K562 (cell line): ENCODE results near the gene AGRN. TPM values are rescaled to one million over a fixed set of nuclear protein-coding genes. Genes with fewer than 3 reads are reported as not detected.

Source experiments
- ATAC-seq: fragments of 200-7000 bp; cut with Tn5 transposase; 3 replicates; pipeline ENCODE4 v1.9.1; 2020; ENCODE audit warnings: moderate library complexity
- BruUV-seq: library from RNA; stranded (reverse); fragments of 400-500 nt; replicated peaks from 2 replicates; lab custom pipeline; 2021; lab: Mats Ljungman, UMichigan
- CTCF ChIA-PET: fragments of 300-600 bp; formaldehyde crosslinking; extraction: SDS; loops from one replicate; lab custom pipeline; 2021; ENCODE audit warnings: low intra/inter-chr PET ratio; lab: Yijun Ruan, JAX
- POLR2A ChIA-PET: fragments of 300-600, 350-650 bp; sonication (Branson Sonifier 250); formaldehyde crosslinking; extraction: SDS; loops from one replicate; lab custom pipeline; 2021; ENCODE audit warnings: antibody characterized with exemption, inconsistent platforms; lab: Yijun Ruan, JAX
- DNase-seq, 4 experiments: peaks; one replicate each; pipeline versions ENCODE4 v3.0.0 to v3.0.0-alpha.2; 2011 to 2018; ENCODE audit warnings: low spot score in 3 of 4, mixed read lengths in 3 of 4; ENCODE audit errors: extremely low read depth in 1 of 4
- FAIRE-seq: peaks from 2 replicates; lab custom pipeline; 2011; peaks lifted over from hg19 to GRCh38; lab: Jason Lieb, UNC
- H2AFZ ChIP-seq: 2 replicates; pipeline ENCODE4 v1.6.0; 2011; ENCODE audit warnings: low read depth, low read length, control low read depth, inconsistent platforms
- H3K27ac ChIP-seq: fragments of 200-600 bp; 3 replicates; pipeline ENCODE4 v1.8.0; 2011; ENCODE audit warnings: low read depth, mild to moderate bottlenecking, control low read depth, inconsistent platforms, low read length, moderate library complexity, mixed read lengths; ENCODE audit errors: extremely low read depth
- H3K27me3 ChIP-seq, 2 experiments: fragments of 300-600 bp in 1 of 2; 2 replicates in 1 of 2; 3 replicates in 1 of 2; pipeline versions ENCODE4 v1.6.0 to v1.8.0; 2011; ENCODE audit warnings: inconsistent platforms in 2 of 2, low read length in 2 of 2, mild to moderate bottlenecking in 1 of 2, mixed read lengths in 1 of 2, moderate library complexity in 1 of 2; ENCODE audit not compliant: control insufficient read depth in 2 of 2, insufficient read depth in 2 of 2
- H3K36me3 ChIP-seq: fragments of 300-600 bp; 3 replicates; pipeline ENCODE4 v1.8.0; 2011; ENCODE audit warnings: mild to moderate bottlenecking, low read length, inconsistent platforms; ENCODE audit not compliant: control insufficient read depth, insufficient read depth
- H3K4me1 ChIP-seq, 2 experiments: fragments of 200-600 bp in 1 of 2; replicated peaks in 1 of 2; 2 replicates in 1 of 2; 3 replicates in 1 of 2; pipeline versions ENCODE4 v1.5.1 to v1.8.0; 2011; ENCODE audit warnings: inconsistent platforms in 2 of 2, low read length in 2 of 2, mild to moderate bottlenecking in 1 of 2, mixed read lengths in 1 of 2, moderate library complexity in 1 of 2; ENCODE audit not compliant: control insufficient read depth in 2 of 2, insufficient read depth in 2 of 2
- H3K4me2 ChIP-seq: 2 replicates; pipeline ENCODE4 v1.6.1; 2011; ENCODE audit warnings: low read length, control low read depth, inconsistent platforms, mixed read lengths; ENCODE audit not compliant: insufficient read depth
- H3K4me3 ChIP-seq: fragments of 200-600 bp; sonication (generic), shearing (Covaris generic); 2 replicates; pipeline ENCODE4 v1.5.1; 2016; ENCODE audit warnings: control low read depth, inconsistent platforms
- H3K79me2 ChIP-seq: fragments of 200-600 bp; 3 replicates; pipeline ENCODE4 v1.8.0; 2011; ENCODE audit warnings: low read length, inconsistent platforms; ENCODE audit not compliant: control insufficient read depth, insufficient read depth
- H3K9ac ChIP-seq, 2 experiments: 2 replicates each; pipeline versions ENCODE4 v1.6.0 to v1.6.1; 2011; ENCODE audit warnings: low read depth in 2 of 2, low read length in 2 of 2, control low read depth in 1 of 2, inconsistent platforms in 1 of 2, mild to moderate bottlenecking in 1 of 2, mixed read lengths in 1 of 2; ENCODE audit not compliant: insufficient read depth in 1 of 2
- H3K9me1 ChIP-seq: one replicate; pipeline ENCODE4 v1.6.0; 2011; ENCODE audit warnings: inconsistent platforms, mild to moderate bottlenecking, low read length, moderate library complexity; ENCODE audit not compliant: control insufficient read depth, insufficient read depth
- H3K9me3 ChIP-seq: replicated peaks from 2 replicates; pipeline ENCODE4 v1.5.1; 2011; ENCODE audit warnings: low read depth, low read length, inconsistent platforms; ENCODE audit not compliant: control insufficient read depth, insufficient read depth
- H4K20me1 ChIP-seq: replicated peaks from 2 replicates; pipeline ENCODE4 v1.6.1; 2011; ENCODE audit warnings: low read length, inconsistent platforms, mixed read lengths; ENCODE audit not compliant: control insufficient read depth, insufficient read depth
- ZKSCAN3 ChIP-seq: fragments of 250-450 bp; sonication (Bioruptor Pico); IDR thresholded peaks from 2 replicates; pipeline ENCODE4 v1.4.0; 2020
- WGBS: fragments of 100-300 bp; shearing (Covaris generic); methylation state at CpG from one replicate; pipeline ENCODE4 v1.1.6; 2016; ENCODE audit warnings: low coverage, mixed read lengths; ENCODE audit not compliant: insufficient coverage; ENCODE audit errors: missing lambda C conversion rate; 5-methylcytosine and 5-hydroxymethylcytosine counted together
- in situ Hi-C: fragments of 300-500 bp; cut with MboI; formaldehyde crosslinking; loops from 4 replicates; pipeline ENCODE4 v1.15.0; 2018; ENCODE audit warnings: inconsistent platforms, mixed read lengths
- intact Hi-C: fragments of 100-400 bp; cut with micrococcal nuclease; formaldehyde crosslinking; loops from 2 replicates; pipeline ENCODE4 v1.14.2; 2022
- polyA plus RNA-seq, 8 experiments: library from polyadenylated mRNA; depleted of rRNA in 4 of 8; stranded (reverse) in 5 of 8; unstranded in 3 of 8; fragments of >200 nt; fragmentation: Nextera tagmentation in 2 of 8; fragmentation: Illumina TruSeq in 1 of 8; extraction: Ambion mirVana in 2 of 8; extraction: Trizol in 1 of 8; gene quantifications; 2 replicates each; pipeline versions ENCODE4 v1.2.1 to v1.2.3, GENCODE V29; 2011 to 2014; ENCODE audit warnings: inconsistent platforms in 1 of 8, missing spikeins in 1 of 8
- total RNA-seq, 7 experiments: library from RNA; depleted of rRNA in 6 of 7; stranded (reverse); fragments of >200 nt in 6 of 7; fragmentation: Illumina TruSeq in 2 of 7; extraction: Trizol in 2 of 7; gene quantifications; 2 replicates each; pipeline versions ENCODE4 v1.2.1 to v1.2.3, GENCODE V29; 2011 to 2021; ENCODE audit warnings: low replicate concordance in 1 of 7
- TF ChIP-seq, protein P1 (sequence below): IDR thresholded peaks from 2 replicates; pipeline ENCODE4 v1.6.1; 2016; ENCODE audit warnings: missing genetic modification characterization, missing compliant biosample characterization

Gene AGRN
- total and polyA plus RNA-seq, 9 of the 15 experiments (the other 6 are each of a cell fraction or from before 2014, with no cell fraction given): 0.04 to 111 (median 18.1) TPM

DNA sequence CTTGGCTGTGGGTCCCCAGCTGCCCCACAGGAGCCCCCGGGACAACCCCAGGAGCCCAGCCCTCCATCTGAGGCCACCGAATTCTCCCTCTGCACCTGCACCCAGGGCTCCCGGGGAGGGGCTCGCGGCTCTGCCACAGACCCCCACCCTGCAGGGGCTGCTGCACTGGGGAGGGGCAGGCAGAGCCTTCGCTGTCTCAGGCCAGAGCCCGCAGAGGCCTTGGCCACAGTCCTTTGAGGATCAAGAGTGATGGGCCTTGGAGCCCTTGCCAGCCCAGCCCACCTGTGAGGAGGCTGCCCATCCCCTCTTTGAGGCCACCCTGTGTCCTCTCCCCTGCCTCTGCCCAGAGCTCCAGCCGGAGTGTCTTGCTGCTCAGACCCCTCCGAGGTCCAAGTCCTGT, 44.6 kb upstream of the AGRN start:
- H2AFZ ChIP-seq: no peak overlapping the region
- no peaks in the 10 kb centered on the region for H3K79me2 ChIP-seq
- H3K9me1 ChIP-seq: no peaks in the 10 kb centered on the region
- H3K4me2 ChIP-seq: no peak overlapping the region
- WGBS: 9% methylated on average over 9 of the region's 9 CpGs
- no peak overlapping the region for H3K4me3 ChIP-seq
- in situ Hi-C loops (no loop called here), intact Hi-C loops (no loop called here)
- peaks cover 0 to 82% of the 10 kb centered on the region in 2 experiments; a peak in 3 of 5 replicates for H3K4me1 ChIP-seq
- no peaks in the 10 kb centered on the region for H3K9me3 ChIP-seq
- H3K9ac ChIP-seq: no peak overlapping the region; a peak in 1 of 4 replicates
- H3K27me3 ChIP-seq: peaks cover 8 to 60% of the 10 kb centered on the region in 2 experiments; a peak in 4 of 5 replicates
- TF ChIP-seq, protein P1, sequence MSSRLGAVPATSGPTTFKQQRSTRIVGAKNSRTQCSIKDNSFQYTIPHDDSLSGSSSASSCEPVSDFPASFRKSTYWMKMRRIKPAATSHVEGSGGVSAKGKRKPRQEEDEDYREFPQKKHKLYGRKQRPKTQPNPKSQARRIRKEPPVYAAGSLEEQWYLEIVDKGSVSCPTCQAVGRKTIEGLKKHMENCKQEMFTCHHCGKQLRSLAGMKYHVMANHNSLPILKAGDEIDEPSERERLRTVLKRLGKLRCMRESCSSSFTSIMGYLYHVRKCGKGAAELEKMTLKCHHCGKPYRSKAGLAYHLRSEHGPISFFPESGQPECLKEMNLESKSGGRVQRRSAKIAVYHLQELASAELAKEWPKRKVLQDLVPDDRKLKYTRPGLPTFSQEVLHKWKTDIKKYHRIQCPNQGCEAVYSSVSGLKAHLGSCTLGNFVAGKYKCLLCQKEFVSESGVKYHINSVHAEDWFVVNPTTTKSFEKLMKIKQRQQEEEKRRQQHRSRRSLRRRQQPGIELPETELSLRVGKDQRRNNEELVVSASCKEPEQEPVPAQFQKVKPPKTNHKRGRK (tag): 0 out of 2 replicates have a peak, but pooled peaks have one; percentile 25
- TF ChIP-seq ZKSCAN3 (CRISPR knock-in tag): no peak
- no peak overlapping the region for H3K27ac ChIP-seq
- ChIA-PET POLR2A (interaction anchor here (2.2 kb wide), 1 partner anchor 8 kb away, joined by 10 read pairs; the partner anchor contains the start of gene PLEKHN1), CTCF (interaction anchor here (1.5 kb wide), 1 partner anchor 106 kb away, joined by 5 read pairs; no protein-coding TSS in a partner anchor)
- no peaks in the 10 kb centered on the region for H3K36me3 ChIP-seq
- no peak for DNase-seq
- no TSS peak for BruUV-seq
- no peak for ATAC-seq
- H4K20me1 ChIP-seq: peaks cover 7% of the 10 kb centered on the region; the same call in 1 of the 2 replicates
- FAIRE-seq: no peak
